Heart left ventricle (tissue), 16 donors: ENCODE results near the gene THADA. TPM values are rescaled to one million over a fixed set of nuclear protein-coding genes. Genes with fewer than 3 reads are reported as not detected.

Experiments used
- ATAC-seq, 4 donors: fragments of 200-7000 bp; cut with Tn5 transposase; one replicate each; pipeline ENCODE4 v1.9.1; 2020 to 2022; ENCODE audit warnings: moderate library complexity in 4 of 4, mild to moderate bottlenecking in 3 of 4, moderate number of reproducible peaks in 1 of 4
- DNase-seq, 5 donors: peaks; one replicate each; pipeline ENCODE4 v3.0.0-alpha.2; 2020
- H3K27ac ChIP-seq, 12 donors: fragments of 200-600 bp; sonication (generic) in 4 of 12; one replicate each; pipeline versions ENCODE4 v1.5.0 to v1.8.0; 2016 to 2022; ENCODE audit warnings: mild to moderate bottlenecking in 2 of 12
- H3K27me3 ChIP-seq, 9 donors: fragments of 200-600 bp; sonication (generic) in 2 of 9; one replicate each; pipeline versions ENCODE4 v1.5.1 to v1.8.0; 2016 to 2022; ENCODE audit warnings: mild to moderate bottlenecking in 3 of 9
- H3K36me3 ChIP-seq, 9 donors: fragments of 200-600 bp; sonication (generic) in 2 of 9; one replicate each; pipeline versions ENCODE4 v1.5.0 to v1.8.0; 2018 to 2022; ENCODE audit warnings: mild to moderate bottlenecking in 2 of 9
- H3K4me1 ChIP-seq, 12 donors: fragments of 200-600 bp; sonication (generic) in 4 of 12; one replicate each; pipeline versions ENCODE4 v1.5.0 to v1.8.0; 2016 to 2022; ENCODE audit warnings: mild to moderate bottlenecking in 3 of 12
- H3K4me3 ChIP-seq, 12 donors: fragments of 200-600 bp; sonication (generic) in 4 of 12; one replicate each; pipeline versions ENCODE4 v1.5.0 to v1.8.0; 2017 to 2022; ENCODE audit warnings: mild to moderate bottlenecking in 9 of 12, moderate library complexity in 4 of 12
- H3K9me3 ChIP-seq, 12 donors: fragments of 200-600 bp; sonication (generic) in 4 of 12; one replicate each; pipeline versions ENCODE4 v1.5.0 to v1.8.0; 2016 to 2022; ENCODE audit warnings: mild to moderate bottlenecking in 1 of 12
- POLR2A ChIP-seq, 2 donors: fragments of 450-650 bp; IDR thresholded peaks; one replicate each; pipeline ENCODE4 v1.6.1; 2017; ENCODE audit warnings: antibody characterized with exemption in 2 of 2, mild to moderate bottlenecking in 2 of 2, moderate library complexity in 2 of 2
- WGBS, 4 donors: extraction: QIAGEN DNeasy Blood & Tissue Kit in 2 of 4; methylation state at CpG; one replicate each; pipeline versions ENCODE4 v1.1.5 to v1.1.7; 2013 to 2018; 5-methylcytosine and 5-hydroxymethylcytosine counted together
- intact Hi-C, 10 donors: fragments of 100-400 bp; cut with DNase I; formaldehyde crosslinking; loops; one replicate each; pipeline versions ENCODE4 v1.11.1 to v1.14.2; 2022
- polyA plus RNA-seq, 2 donors: library from polyadenylated mRNA; stranded (reverse); fragments of 200-250 nt; gene quantifications; one replicate each; pipeline ENCODE4 v1.2.3, GENCODE V29; 2013
- total RNA-seq, 9 donors: library from RNA; depleted of rRNA in 2 of 9; stranded (reverse); fragments of >200 nt in 2 of 9; fragmentation: NEBNext Ultra II Directional in 3 of 9; extraction: Animal tissue kit (Norgen Biotek cat#: 25700) in 3 of 9; gene quantifications; one replicate each; pipeline versions ENCODE4 v1.1.0 to v1.2.4, GENCODE V29; 2016 to 2023
- TF ChIP-seq, protein P1 (sequence below), 12 donors: fragments of 200-600 bp; sonication (generic) in 4 of 12; IDR thresholded peaks; one replicate each; pipeline versions ENCODE4 v1.5.0 to v1.8.0; 2018 to 2022; ENCODE audit warnings: antibody characterized with exemption in 12 of 12, mild to moderate bottlenecking in 5 of 12
- donor health status: ischemic (EF 13 %, LVEDD 7.1; RV severe dilation, severe dysfunction).
- donor health status: healthy with polysubstance abuse.
- donor health status: DM: no; HTN: yes; CAD: no.
- donor health status: DM: no; HTN: no; CAD: no.
- donor health status: ischemic (EF 25% LVEDD 6.9; RV normal size, moderate dysfunction).
- donor health status: ischemic (EF 25% LVEDD 5.7; RV mildly dilated, moderate dysfunction).
- donor health status: healthy.
- donor health status: DM: yes; HTN: yes; CAD: no.
- donor health status: ischemic (EF 35%, LVEDD 5.7; RV mildly dilated, moderate dysfunction).
- donor health status: nonischemic (EF 11% LVEDD 7.7; RV severe dilation, severe dysfunction).
- donor health status: DM: yes; HTN: yes; CAD: no.
- donor health status: PGD.
- donor health status: ischemic (EF 29% LVEDD 5.4; RV normal size, mild dysfunction).
- donor health status: nonischemic (EF 23%, LVEDD 6.1; RV moderate dilation, normal function).

The THADA gene
- total and polyA plus RNA-seq, 11 donors = 6.8 to 21.4 (median 13.0) TPM

DNA sequence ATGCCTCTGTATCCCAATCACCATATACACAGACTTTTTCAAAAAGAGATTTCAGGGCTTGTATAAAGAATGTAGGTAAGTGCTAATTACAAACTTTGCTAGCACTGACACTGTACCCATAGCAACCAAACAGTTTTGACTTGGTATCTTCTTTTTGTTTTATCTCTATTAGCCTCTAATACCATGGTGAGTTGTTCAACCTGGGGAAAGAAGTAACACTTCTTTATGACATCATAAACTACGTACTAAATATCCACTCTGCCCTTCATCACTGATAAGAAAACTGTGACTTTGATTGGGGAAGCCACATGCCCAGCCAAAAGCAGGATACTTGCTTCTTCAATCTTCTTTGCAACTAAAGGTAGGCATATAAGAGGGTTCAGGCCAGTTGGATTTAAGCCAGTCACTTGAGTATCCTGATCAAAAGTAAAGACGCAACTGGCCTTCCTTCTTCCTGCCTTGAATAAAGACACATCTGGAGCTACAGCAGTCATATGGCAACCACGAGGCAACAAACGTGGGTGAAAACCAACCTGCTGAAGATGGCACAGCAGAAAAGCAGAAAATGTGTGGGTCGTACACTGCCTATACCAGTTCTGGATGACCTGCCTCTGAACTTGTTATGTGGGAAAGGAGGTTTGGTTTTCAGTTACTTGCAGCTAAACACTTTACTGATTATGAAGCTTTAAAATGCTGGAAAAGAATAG lies 16.4 kb downstream of the THADA start:
- Histone ChIP-seq H3K4me1 (peaks cover 0 to 8% (median 0%) of the 10 kb centered on the region in 12 donors), H3K9me3 (no peaks in the 10 kb centered on the region), H3K27me3 (no peaks in the 10 kb centered on the region), H3K4me3 (no peak overlapping the region), H3K27ac (no peak overlapping the region), H3K36me3 (peaks cover 0 to 94% (median 79%) of the 10 kb centered on the region in 9 donors)
- TF ChIP-seq, protein P1, sequence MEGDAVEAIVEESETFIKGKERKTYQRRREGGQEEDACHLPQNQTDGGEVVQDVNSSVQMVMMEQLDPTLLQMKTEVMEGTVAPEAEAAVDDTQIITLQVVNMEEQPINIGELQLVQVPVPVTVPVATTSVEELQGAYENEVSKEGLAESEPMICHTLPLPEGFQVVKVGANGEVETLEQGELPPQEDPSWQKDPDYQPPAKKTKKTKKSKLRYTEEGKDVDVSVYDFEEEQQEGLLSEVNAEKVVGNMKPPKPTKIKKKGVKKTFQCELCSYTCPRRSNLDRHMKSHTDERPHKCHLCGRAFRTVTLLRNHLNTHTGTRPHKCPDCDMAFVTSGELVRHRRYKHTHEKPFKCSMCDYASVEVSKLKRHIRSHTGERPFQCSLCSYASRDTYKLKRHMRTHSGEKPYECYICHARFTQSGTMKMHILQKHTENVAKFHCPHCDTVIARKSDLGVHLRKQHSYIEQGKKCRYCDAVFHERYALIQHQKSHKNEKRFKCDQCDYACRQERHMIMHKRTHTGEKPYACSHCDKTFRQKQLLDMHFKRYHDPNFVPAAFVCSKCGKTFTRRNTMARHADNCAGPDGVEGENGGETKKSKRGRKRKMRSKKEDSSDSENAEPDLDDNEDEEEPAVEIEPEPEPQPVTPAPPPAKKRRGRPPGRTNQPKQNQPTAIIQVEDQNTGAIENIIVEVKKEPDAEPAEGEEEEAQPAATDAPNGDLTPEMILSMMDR (IDR thresholded peaks at IDR 0.05) = no peak
- no peak for TF ChIP-seq POLR2A (IDR thresholded peaks at IDR 0.05)
- ATAC-seq (peak in 1 of 4 donors; percentile 45), DNase-seq (no peak)
- WGBS, 4 donors = 74 to 85% (median 78%) methylated on average over 5 of the region's 5 CpGs
- intact Hi-C loops = loop anchor here in 6 of 10 donors (2.0 to 10.0 kb wide), 3 partner anchors 752 to 755 kb away; no protein-coding TSS in a partner anchor

DNA sequence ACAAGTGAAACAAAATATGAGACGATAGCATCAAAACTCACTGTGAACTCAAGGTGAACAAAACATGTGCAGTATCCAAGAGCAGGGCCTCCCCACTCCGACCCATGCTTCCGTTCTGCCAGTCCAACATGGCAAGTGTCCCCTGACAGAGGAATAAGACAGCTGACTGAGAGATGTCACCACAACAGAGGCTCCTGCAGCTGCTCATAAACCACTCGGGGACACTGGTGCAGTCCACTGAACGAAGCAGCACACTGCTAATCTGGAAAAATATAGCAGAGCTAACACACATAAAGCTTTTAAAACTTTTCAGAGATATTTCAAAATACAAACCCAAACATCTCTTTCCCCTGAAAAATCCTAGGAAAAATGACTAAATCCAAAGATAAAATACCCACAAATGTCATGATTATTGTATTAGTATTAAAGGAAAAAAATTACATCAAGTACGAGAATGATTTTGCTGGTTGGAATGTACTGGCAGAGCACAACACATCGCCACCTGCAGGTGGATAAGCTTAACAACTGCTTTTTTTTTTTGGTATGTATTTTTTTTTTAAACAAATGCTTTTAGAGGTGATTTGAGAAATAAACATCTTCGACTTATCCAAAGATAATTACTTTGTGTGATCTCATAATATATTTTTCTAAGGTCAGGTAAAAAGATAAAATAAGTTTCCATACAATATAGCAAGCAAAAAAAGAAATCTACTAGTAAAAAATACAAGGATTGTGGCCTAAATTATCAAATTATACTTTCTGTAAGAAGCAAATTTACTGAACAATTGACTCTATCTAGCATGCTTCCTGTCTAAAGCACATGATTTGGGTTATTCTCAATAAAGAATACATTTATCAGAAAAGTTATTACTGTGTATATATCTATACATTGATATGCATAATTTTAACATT lies 18.6 kb downstream of the THADA start:
- peak overlapping the region in 2 of 12 donors; percentile 24 to 40 for H3K27ac ChIP-seq
- no peaks in the 10 kb centered on the region for H3K27me3 ChIP-seq
- H3K9me3 ChIP-seq = no peaks in the 10 kb centered on the region
- 41 to 46% (median 45%) methylated on average over 8 of the region's 8 CpGs for WGBS, 4 donors
- TF ChIP-seq, protein P1 (IDR thresholded peaks at IDR 0.05) = peak; percentile 60 to 87 (median 76)
- TF ChIP-seq POLR2A (IDR thresholded peaks at IDR 0.05) = no peak
- peaks cover 0 to 96% (median 89%) of the 10 kb centered on the region in 9 donors for H3K36me3 ChIP-seq
- intact Hi-C loops = loop anchor here in 7 of 10 donors (1.0 to 10.0 kb wide), 4 partner anchors 750 to 752 kb away; no protein-coding TSS in a partner anchor
- DNase-seq (no peak), ATAC-seq (peak; percentile 24 to 64 (median 42))
- H3K4me3 ChIP-seq = no peak overlapping the region
- H3K4me1 ChIP-seq = peaks cover 0 to 8% (median 0%) of the 10 kb centered on the region in 12 donors

DNA sequence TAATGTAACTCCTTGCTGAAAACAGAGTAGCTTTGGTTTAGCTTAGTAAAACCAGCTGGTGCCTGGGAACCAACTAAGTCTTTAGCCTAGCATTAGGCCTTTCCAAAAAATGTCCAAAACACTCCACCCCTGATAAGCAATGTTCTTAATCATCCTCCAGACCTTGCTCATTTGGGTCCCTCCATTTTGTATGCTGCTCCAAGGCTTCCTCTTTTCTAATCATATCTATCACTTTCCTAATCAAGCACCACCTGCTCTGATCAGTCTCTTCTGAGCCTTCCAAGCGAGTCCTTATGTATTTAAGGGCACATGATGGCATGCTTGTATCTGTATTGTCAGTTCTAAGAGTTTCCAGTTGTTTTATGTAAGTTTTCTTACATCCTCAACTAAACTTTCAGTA lies 23.6 kb downstream of the THADA start:
- intact Hi-C loops = loop anchor here in 3 of 10 donors (10.0 kb wide), 1 partner anchor 747 kb away; no protein-coding TSS in a partner anchor
- no peak for TF ChIP-seq POLR2A (IDR thresholded peaks at IDR 0.05)
- TF ChIP-seq, protein P1 (IDR thresholded peaks at IDR 0.05) = no peak
- no peaks in the 10 kb centered on the region for H3K27me3 ChIP-seq

More for the DNA sequence above, 23.6 kb downstream of the THADA start:
- no peak overlapping the region for H3K27ac ChIP-seq
- no peak overlapping the region for H3K4me3 ChIP-seq
- ATAC-seq (no peak), DNase-seq (no peak)
- H3K4me1 ChIP-seq = peaks cover 0 to 5% (median 0%) of the 10 kb centered on the region in 12 donors
- no peaks in the 10 kb centered on the region for H3K9me3 ChIP-seq
- peaks cover 0 to 96% (median 83%) of the 10 kb centered on the region in 9 donors for H3K36me3 ChIP-seq
- WGBS, 4 donors = 43 to 100% (median 97%) methylated on average over 1 of the region's 1 CpG
